ENCODE measurements around the gene RIMBP3C.

GRCh38 chr22:21564411-21564810, 13.2 kb upstream of the RIMBP3C start:
- no peak for TF ChIP-seq POLR2AphosphoS5 (IDR thresholded peaks at IDR 0.05; ENCODE audit: low read depth, low read length)
- TF ChIP-seq POLR2A (IDR thresholded peaks at IDR 0.05; ENCODE audit: low read depth, low read length), result no peak
- no peak for TF ChIP-seq TAF1 (IDR thresholded peaks at IDR 0.05; ENCODE audit: borderline replicate concordance, low read depth, low read length)
